Left ventricle myocardium inferior (tissue), 1 donor: ENCODE results near the gene RNASEH2A. TPM values are rescaled to one million over a fixed set of nuclear protein-coding genes. Genes with fewer than 3 reads are reported as not detected.

Source experiments
- DNase-seq: peaks from one replicate; pipeline ENCODE4 v3.0.0-alpha.2; 2020
- H3K27ac ChIP-seq: fragments of 200-600 bp; replicated peaks from 2 replicates; pipeline ENCODE4 v1.8.0; 2021
- H3K27me3 ChIP-seq: fragments of 200-600 bp; 2 replicates; pipeline ENCODE4 v1.8.0; 2021; ENCODE audit warnings: low read depth
- H3K36me3 ChIP-seq: fragments of 200-600 bp; 2 replicates; pipeline ENCODE4 v1.8.0; 2021
- H3K4me1 ChIP-seq: fragments of 200-600 bp; 2 replicates; pipeline ENCODE4 v1.8.0; 2021
- H3K4me3 ChIP-seq: fragments of 200-600 bp; 2 replicates; pipeline ENCODE4 v1.8.0; 2021; ENCODE audit warnings: mild to moderate bottlenecking, moderate library complexity
- H3K9me3 ChIP-seq: fragments of 200-600 bp; replicated peaks from 2 replicates; pipeline ENCODE4 v1.8.0; 2021
- CTCF ChIP-seq: fragments of 200-600 bp; IDR thresholded peaks from 2 replicates; pipeline ENCODE4 v1.8.0; 2021; ENCODE audit warnings: antibody characterized with exemption, mild to moderate bottlenecking, borderline replicate concordance
- intact Hi-C: fragments of 100-400 bp; cut with micrococcal nuclease; formaldehyde crosslinking; loops from one replicate; pipeline ENCODE4 v1.11.0; 2022
- total RNA-seq: library from RNA; stranded (reverse); fragmentation: NEBNext Ultra II Directional; extraction: Animal tissue kit (Norgen Biotek cat#: 25700); gene quantifications from one replicate; pipeline ENCODE4 v1.2.1, GENCODE V29; 2021
- donor health status: DM: no; HTN: yes; CAD: no; lungs with severe emphysema.

The RNASEH2A gene
- total RNA-seq, 1 donor from 2014 or later = 2.5 TPM

DNA sequence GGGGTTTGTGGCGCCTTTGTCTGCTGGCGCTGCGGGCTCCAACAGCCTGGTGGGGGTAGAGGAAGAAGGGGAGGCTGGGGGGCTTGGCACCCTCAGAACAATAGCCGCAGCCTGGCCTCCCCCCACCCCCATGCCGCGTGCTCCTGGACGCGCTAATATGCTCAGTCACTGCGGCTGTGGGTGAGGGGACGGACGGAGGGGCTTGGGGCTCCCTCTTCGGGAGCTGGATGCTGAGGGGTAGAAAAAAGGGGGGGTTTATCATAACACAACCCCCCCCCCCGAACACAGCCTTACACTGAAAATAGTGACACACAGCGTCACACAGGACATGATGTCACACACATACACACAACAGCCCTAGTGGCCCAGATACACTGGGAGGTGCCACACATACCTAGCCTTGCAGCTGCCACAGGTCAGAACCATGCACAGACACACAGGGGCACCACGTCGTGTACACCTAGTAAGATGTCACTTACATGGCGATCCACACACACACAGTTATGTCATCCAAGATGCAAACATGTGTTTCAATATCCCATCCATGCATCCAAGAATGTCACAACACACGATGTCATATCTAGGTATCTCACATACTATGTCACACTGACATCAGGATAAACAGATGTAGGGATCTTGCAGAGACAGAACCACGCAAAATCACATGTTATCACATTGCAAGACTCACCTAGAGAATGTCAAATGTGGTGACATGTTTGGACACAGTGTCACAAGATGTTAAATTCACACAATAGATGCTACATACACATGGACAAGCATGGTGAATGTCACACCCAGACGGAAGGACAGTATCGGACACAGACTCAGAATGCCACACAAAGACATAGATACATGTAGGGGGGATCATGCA lies 32.7 kb downstream of the RNASEH2A start:
- Histone ChIP-seq H3K27ac (no peak overlapping the region), H3K36me3 (no peaks in the 10 kb centered on the region), H3K27me3 (peaks cover 100% of the 10 kb centered on the region), H3K9me3 (no peaks in the 10 kb centered on the region), H3K4me1 (peaks cover 26% of the 10 kb centered on the region), H3K4me3 (peak overlapping the region; percentile 54)
- no peak for TF ChIP-seq CTCF
- DNase-seq = no peak
- intact Hi-C loops = no loop called here

DNA sequence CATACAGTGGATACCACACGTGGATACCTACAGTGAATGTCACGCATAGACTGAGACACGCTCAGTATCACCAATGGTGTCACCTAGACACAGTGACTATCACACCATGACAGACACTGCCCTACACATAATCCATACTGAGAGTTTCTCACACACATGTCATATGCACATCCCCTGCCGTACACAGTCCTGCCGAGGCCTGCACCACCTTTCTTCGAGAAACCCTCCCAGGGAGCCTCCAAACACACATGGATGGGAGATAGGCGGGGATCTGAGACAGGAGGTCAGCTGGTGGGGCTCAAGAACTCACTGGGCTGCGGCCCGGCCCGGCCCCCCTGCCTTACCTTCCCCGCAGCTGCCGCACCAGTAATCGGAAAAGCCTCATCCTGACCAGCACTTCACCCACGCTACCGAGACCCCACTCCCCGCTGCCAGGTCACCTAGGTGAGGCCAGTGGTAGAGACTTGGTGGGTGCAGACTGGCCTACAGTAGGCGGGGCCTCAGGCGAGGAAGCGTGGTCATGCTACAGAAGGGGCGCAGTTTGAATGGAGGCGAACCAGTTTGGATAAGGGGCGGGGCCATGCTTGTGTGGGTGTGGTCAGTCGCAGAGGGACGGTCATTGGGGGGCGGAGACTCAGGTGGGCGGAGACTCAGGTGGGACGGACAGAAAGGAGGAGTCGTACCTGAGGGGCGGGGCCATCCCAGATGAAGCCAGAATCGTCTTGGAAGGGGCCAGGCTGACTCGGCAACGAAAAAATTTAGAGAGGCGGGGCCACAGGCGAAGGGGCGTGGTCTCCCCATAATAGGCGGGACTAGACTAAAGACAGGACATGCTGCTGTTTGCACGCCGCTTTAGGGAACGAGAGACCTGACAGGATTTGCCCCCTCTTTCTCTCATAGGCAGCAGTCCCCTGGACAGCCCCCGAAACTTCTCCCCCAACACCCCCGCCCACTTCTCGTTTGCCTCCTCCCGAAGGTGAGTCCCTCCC lies 34.0 kb downstream of the RNASEH2A start:
- DNase-seq = peak; percentile 25
- Histone ChIP-seq H3K4me1 (peaks cover 24% of the 10 kb centered on the region), H3K27ac (no peak overlapping the region), H3K4me3 (peak overlapping the region; percentile 43), H3K36me3 (no peaks in the 10 kb centered on the region), H3K9me3 (no peaks in the 10 kb centered on the region), H3K27me3 (peaks cover 98% of the 10 kb centered on the region)
- intact Hi-C loops = loop anchor here (5.0 to 10.0 kb wide), 2 partner anchors 33 to 76 kb away; partner anchors contain the start of gene RNASEH2A
- no peak for TF ChIP-seq CTCF

- H3K27ac ChIP-seq = no peak overlapping the region
- no peak for TF ChIP-seq CTCF
- H3K27me3 ChIP-seq = peaks cover 98% of the 10 kb centered on the region
- DNase-seq = no peak
- peak overlapping the region; percentile 43 for H3K4me3 ChIP-seq
- intact Hi-C loops = loop anchor here (5.0 to 10.0 kb wide), 2 partner anchors 34 to 76 kb away; partner anchors contain the start of gene RNASEH2A
- H3K4me1 ChIP-seq = peaks cover 24% of the 10 kb centered on the region
- H3K36me3 ChIP-seq = no peaks in the 10 kb centered on the region
- H3K9me3 ChIP-seq = no peaks in the 10 kb centered on the region
These were observed 34.7 kb downstream of the RNASEH2A start for GRCh38 chr19:12841094-12841493.

DNA sequence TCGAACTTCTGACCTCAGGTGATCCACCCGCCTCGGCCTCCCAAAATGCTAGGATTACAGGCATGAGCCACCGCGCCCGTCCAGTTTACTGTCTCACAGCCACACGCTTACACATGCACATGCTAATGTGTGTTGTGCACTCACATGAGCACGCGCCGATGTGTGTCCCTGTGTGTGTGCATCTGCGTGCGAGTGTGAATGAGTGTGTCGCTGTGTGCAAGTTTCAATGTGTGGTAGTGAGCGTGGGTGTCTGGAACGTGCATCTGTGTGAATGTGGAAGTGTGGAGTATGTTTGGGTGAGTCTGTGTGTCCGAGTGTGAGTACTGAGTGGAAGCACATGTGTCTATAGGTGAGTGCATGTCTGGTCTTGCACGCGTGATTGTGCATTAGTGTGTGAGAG lies 36.1 kb downstream of the RNASEH2A start:
- Histone ChIP-seq H3K27me3 (peaks cover 96% of the 10 kb centered on the region), H3K27ac (no peak overlapping the region), H3K36me3 (no peaks in the 10 kb centered on the region), H3K9me3 (no peaks in the 10 kb centered on the region), H3K4me3 (no peak overlapping the region), H3K4me1 (peaks cover 30% of the 10 kb centered on the region)
- no peak for TF ChIP-seq CTCF
- intact Hi-C loops = loop anchor here (5.0 to 10.0 kb wide), 2 partner anchors 35 to 78 kb away; partner anchors contain the start of gene RNASEH2A
- no peak for DNase-seq

DNA sequence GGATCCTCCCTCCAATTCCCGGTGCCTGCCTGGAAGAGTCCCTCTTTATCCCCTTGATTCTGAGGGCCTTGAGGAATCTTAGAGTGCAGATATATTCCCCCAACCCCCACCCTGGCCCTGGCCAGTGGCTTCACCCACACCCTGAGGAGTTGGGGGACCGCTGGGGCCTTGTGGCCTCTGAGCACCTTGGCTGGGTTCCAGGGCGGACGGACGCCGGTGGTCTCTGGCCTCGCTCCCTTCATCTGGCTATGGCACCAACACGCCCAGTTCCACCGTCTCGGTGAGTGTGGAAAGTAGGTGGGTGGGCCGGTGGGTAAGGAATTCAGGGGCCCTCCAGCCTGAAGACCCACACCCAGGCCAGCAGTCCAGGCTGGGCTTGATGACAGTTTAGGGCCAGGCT lies 36.9 kb downstream of the RNASEH2A start:
- no peaks in the 10 kb centered on the region for H3K9me3 ChIP-seq
- intact Hi-C loops = loop anchor here (5.0 to 10.0 kb wide), 2 partner anchors 36 to 79 kb away; partner anchors contain the start of gene RNASEH2A
- H3K27ac ChIP-seq = no peak overlapping the region
- peaks cover 87% of the 10 kb centered on the region for H3K27me3 ChIP-seq
- peaks cover 29% of the 10 kb centered on the region for H3K4me1 ChIP-seq
- no peaks in the 10 kb centered on the region for H3K36me3 ChIP-seq
- TF ChIP-seq CTCF = no peak
- no peak for DNase-seq
- H3K4me3 ChIP-seq = no peak overlapping the region
